Rectal smooth muscle tissue (tissue), 1 donor: Measurements from ENCODE around the gene TWIST2.

Experiments
- H3K27ac ChIP-seq: one replicate; pipeline ENCODE4 v1.7.0; 2013; ENCODE audit warnings: low read depth, low read length, inconsistent platforms
- H3K27me3 ChIP-seq: one replicate; pipeline ENCODE4 v1.7.0; 2013; ENCODE audit warnings: low read length; ENCODE audit not compliant: control insufficient read depth, insufficient read depth
- H3K36me3 ChIP-seq: one replicate; pipeline ENCODE4 v1.7.0; 2013; ENCODE audit warnings: low read length; ENCODE audit not compliant: control insufficient read depth, insufficient read depth
- H3K4me1 ChIP-seq: one replicate; pipeline ENCODE4 v1.7.0; 2013; ENCODE audit warnings: low read length; ENCODE audit not compliant: control insufficient read depth, insufficient read depth
- H3K4me3 ChIP-seq: one replicate; pipeline ENCODE4 v1.7.0; 2013; ENCODE audit warnings: low read length
- H3K9ac ChIP-seq: one replicate; pipeline ENCODE4 v1.7.0; 2013; ENCODE audit warnings: low read length

Gene TWIST2

GRCh38 chr2:238940806-238941205 is 92.9 kb downstream of the TWIST2 start:
- no peaks in the 10 kb centered on the region for H3K4me1 ChIP-seq
- H3K27me3 ChIP-seq, result no peaks in the 10 kb centered on the region
- H3K36me3 ChIP-seq, result no peaks in the 10 kb centered on the region
- no peak overlapping the region for H3K4me3 ChIP-seq
- H3K9ac ChIP-seq, result no peak overlapping the region
- H3K27ac ChIP-seq, result no peak overlapping the region

GRCh38 chr2:238941262-238941792 is 93.4 kb downstream of the TWIST2 start:
- no peaks in the 10 kb centered on the region for H3K4me1 ChIP-seq
- H3K4me3 ChIP-seq, result no peak overlapping the region
- H3K36me3 ChIP-seq, result no peaks in the 10 kb centered on the region
- H3K27me3 ChIP-seq, result no peaks in the 10 kb centered on the region
- no peak overlapping the region for H3K9ac ChIP-seq
- H3K27ac ChIP-seq, result no peak overlapping the region

GRCh38 chr2:238942080-238942725 is 94.3 kb downstream of the TWIST2 start:
- no peak overlapping the region for H3K27ac ChIP-seq
- no peak overlapping the region for H3K9ac ChIP-seq
- no peaks in the 10 kb centered on the region for H3K4me1 ChIP-seq
- H3K27me3 ChIP-seq, result no peaks in the 10 kb centered on the region
- H3K4me3 ChIP-seq, result no peak overlapping the region
- H3K36me3 ChIP-seq, result no peaks in the 10 kb centered on the region

- H3K4me3 ChIP-seq, result no peak overlapping the region
- no peaks in the 10 kb centered on the region for H3K4me1 ChIP-seq
- no peaks in the 10 kb centered on the region for H3K36me3 ChIP-seq
- no peak overlapping the region for H3K9ac ChIP-seq
- H3K27ac ChIP-seq, result no peak overlapping the region
- H3K27me3 ChIP-seq, result no peaks in the 10 kb centered on the region
Observed at GRCh38 chr2:238942726-238943300, 94.9 kb downstream of the TWIST2 start.

- Histone ChIP-seq H3K27me3 (no peaks in the 10 kb centered on the region), H3K4me3 (no peak overlapping the region), H3K27ac (no peak overlapping the region), H3K9ac (no peak overlapping the region), H3K4me1 (no peaks in the 10 kb centered on the region), H3K36me3 (no peaks in the 10 kb centered on the region)
Observed at GRCh38 chr2:238943338-238944067, 95.6 kb downstream of the TWIST2 start.

GRCh38 chr2:238945433-238946150 is 97.7 kb downstream of the TWIST2 start:
- Histone ChIP-seq H3K27ac (no peak overlapping the region), H3K27me3 (no peaks in the 10 kb centered on the region), H3K9ac (no peak overlapping the region), H3K36me3 (no peaks in the 10 kb centered on the region), H3K4me3 (no peak overlapping the region), H3K4me1 (no peaks in the 10 kb centered on the region)

- Histone ChIP-seq H3K36me3 (no peaks in the 10 kb centered on the region), H3K4me1 (no peaks in the 10 kb centered on the region), H3K27ac (no peak overlapping the region), H3K27me3 (no peaks in the 10 kb centered on the region), H3K4me3 (no peak overlapping the region), H3K9ac (no peak overlapping the region)
Observed at GRCh38 chr2:238946318-238947242, 98.7 kb downstream of the TWIST2 start.

GRCh38 chr2:238947243-238947760 is 99.4 kb downstream of the TWIST2 start:
- no peaks in the 10 kb centered on the region for H3K36me3 ChIP-seq
- H3K9ac ChIP-seq, result no peak overlapping the region
- no peak overlapping the region for H3K27ac ChIP-seq
- H3K4me3 ChIP-seq, result no peak overlapping the region
- H3K4me1 ChIP-seq, result no peaks in the 10 kb centered on the region
- no peaks in the 10 kb centered on the region for H3K27me3 ChIP-seq

GRCh38 chr2:238947920-238948710 is 100.2 kb downstream of the TWIST2 start:
- Histone ChIP-seq H3K4me3 (no peak overlapping the region), H3K9ac (no peak overlapping the region), H3K4me1 (no peaks in the 10 kb centered on the region), H3K27me3 (no peaks in the 10 kb centered on the region), H3K27ac (no peak overlapping the region), H3K36me3 (no peaks in the 10 kb centered on the region)

- no peak overlapping the region for H3K4me3 ChIP-seq
- H3K27ac ChIP-seq, result no peak overlapping the region
- no peaks in the 10 kb centered on the region for H3K36me3 ChIP-seq
- H3K27me3 ChIP-seq, result no peaks in the 10 kb centered on the region
- H3K9ac ChIP-seq, result no peak overlapping the region
- H3K4me1 ChIP-seq, result no peaks in the 10 kb centered on the region
Observed at GRCh38 chr2:238948765-238949641, 101.1 kb downstream of the TWIST2 start.
